ENCODE data around the gene TCFL5. TPM values are rescaled to one million over a fixed set of nuclear protein-coding genes. Genes with fewer than 3 reads are reported as not detected.

Gene TCFL5
- total RNA-seq, 1 donor from 2014 or later, result 12.8 TPM

- TF ChIP-seq CTCF (IDR thresholded peaks at IDR 0.05), result no peak
- DNase-seq (ENCODE audit: extremely low spot score, unreplicated experiment), result no peak
- Mint-ChIP-seq H3K4me1 (ENCODE audit: unreplicated experiment) (peaks cover 24% of the 10 kb centered on the region), H3K36me3 (ENCODE audit: unreplicated experiment) (no peaks in the 10 kb centered on the region), H3K27ac (ENCODE audit: unreplicated experiment) (no peak overlapping the region), H3K9me3 (ENCODE audit: unreplicated experiment) (no peaks in the 10 kb centered on the region), H3K27me3 (ENCODE audit: unreplicated experiment) (no peaks in the 10 kb centered on the region), H3K4me3 (ENCODE audit: unreplicated experiment) (no peak overlapping the region)
Observed at GRCh38 chr20:62873280-62873679, 11.7 kb upstream of the TCFL5 start.

- no peak for TF ChIP-seq CTCF (IDR thresholded peaks at IDR 0.05)
- Mint-ChIP-seq H3K27me3 (ENCODE audit: unreplicated experiment) (no peaks in the 10 kb centered on the region), H3K4me3 (ENCODE audit: unreplicated experiment) (no peak overlapping the region), H3K36me3 (ENCODE audit: unreplicated experiment) (no peaks in the 10 kb centered on the region), H3K4me1 (ENCODE audit: unreplicated experiment) (peaks cover 24% of the 10 kb centered on the region), H3K9me3 (ENCODE audit: unreplicated experiment) (no peaks in the 10 kb centered on the region), H3K27ac (ENCODE audit: unreplicated experiment) (no peak overlapping the region)
- no peak for DNase-seq (ENCODE audit: extremely low spot score, unreplicated experiment)
Observed at GRCh38 chr20:62872862-62873261, 11.2 kb upstream of the TCFL5 start.

GRCh38 chr20:62872184-62872847, 10.7 kb upstream of the TCFL5 start:
- Mint-ChIP-seq H3K27me3 (ENCODE audit: unreplicated experiment) (peaks cover 2% of the 10 kb centered on the region), H3K36me3 (ENCODE audit: unreplicated experiment) (no peaks in the 10 kb centered on the region), H3K27ac (ENCODE audit: unreplicated experiment) (no peak overlapping the region), H3K4me3 (ENCODE audit: unreplicated experiment) (no peak overlapping the region), H3K4me1 (ENCODE audit: unreplicated experiment) (peaks cover 24% of the 10 kb centered on the region), H3K9me3 (ENCODE audit: unreplicated experiment) (no peaks in the 10 kb centered on the region)
- TF ChIP-seq CTCF (IDR thresholded peaks at IDR 0.05), result no peak
- no peak for DNase-seq (ENCODE audit: extremely low spot score, unreplicated experiment)

- TF ChIP-seq CTCF (IDR thresholded peaks at IDR 0.05), result no peak
- no peaks in the 10 kb centered on the region for H3K9me3 Mint-ChIP-seq (ENCODE audit: unreplicated experiment)
- H3K27me3 Mint-ChIP-seq (ENCODE audit: unreplicated experiment), result peaks cover 4% of the 10 kb centered on the region
Observed at GRCh38 chr20:62864207-62864606, 2.6 kb upstream of the TCFL5 start.

GRCh38 chr20:62860924-62861691, 514 bp downstream of the TCFL5 start:
- H3K36me3 Mint-ChIP-seq (ENCODE audit: unreplicated experiment), result peaks cover 8% of the 10 kb centered on the region
- H3K4me3 Mint-ChIP-seq (ENCODE audit: unreplicated experiment), result peak overlapping the region; percentile 47
- TF ChIP-seq CTCF (IDR thresholded peaks at IDR 0.05), result no peak
- H3K9me3 Mint-ChIP-seq (ENCODE audit: unreplicated experiment), result no peaks in the 10 kb centered on the region
- H3K27ac Mint-ChIP-seq (ENCODE audit: unreplicated experiment), result no peak overlapping the region
- H3K4me1 Mint-ChIP-seq (ENCODE audit: unreplicated experiment), result peaks cover 23% of the 10 kb centered on the region
- H3K27me3 Mint-ChIP-seq (ENCODE audit: unreplicated experiment), result no peaks in the 10 kb centered on the region
- DNase-seq (ENCODE audit: extremely low spot score, unreplicated experiment), result no peak

More at GRCh38 chr20:62864207-62864606, 2.6 kb upstream of the TCFL5 start:
- Mint-ChIP-seq H3K4me3 (ENCODE audit: unreplicated experiment) (no peak overlapping the region), H3K27ac (ENCODE audit: unreplicated experiment) (no peak overlapping the region), H3K4me1 (ENCODE audit: unreplicated experiment) (peaks cover 21% of the 10 kb centered on the region), H3K36me3 (ENCODE audit: unreplicated experiment) (no peaks in the 10 kb centered on the region)
- no peak for DNase-seq (ENCODE audit: extremely low spot score, unreplicated experiment)

Measured in osteocyte (in vitro differentiated cells).